HCT116 (cell line): ENCODE measurements around the gene CCL21. TPM values are rescaled to one million over a fixed set of nuclear protein-coding genes. Genes with fewer than 3 reads are reported as not detected.

Source experiments
- ATAC-seq: fragments of 200-7000 bp; cut with Tn5 transposase; 2 replicates; pipeline ENCODE4 v1.9.1; 2020; ENCODE audit warnings: mild to moderate bottlenecking, moderate library complexity
- BruUV-seq: library from RNA; stranded (reverse); fragments of 400-500 nt; replicated peaks from 2 replicates; lab custom pipeline; 2021; lab: Mats Ljungman, UMichigan
- CTCF ChIA-PET: fragments of 300-600 bp; sonication (Branson Sonifier 250); formaldehyde crosslinking; loops from one replicate; lab custom pipeline; 2021; ENCODE audit warnings: antibody characterized with exemption; lab: Charles Lee
- POLR2A ChIA-PET: fragments of 300-600, 350-600 bp; sonication (Branson Sonifier 250); formaldehyde crosslinking; loops from one replicate; lab custom pipeline; 2021; ENCODE audit warnings: antibody characterized with exemption; lab: Charles Lee
- RAD21 ChIA-PET, 2 experiments: fragments of 300-600 bp; sonication (Branson Sonifier 250); formaldehyde crosslinking; loops; one replicate each; lab custom pipeline; 2023; ENCODE audit warnings: low total read pairs in 2 of 2; ENCODE audit not compliant: uncharacterized antibody in 2 of 2, unreplicated experiment in 2 of 2, low non-redundant PET in 1 of 2; lab: Charles Lee
- DNase-seq: peaks from one replicate; pipeline ENCODE4 v3.0.0-alpha.2; 2010; ENCODE audit warnings: low read depth, low spot score
- H2AFZ ChIP-seq: fragments of 200-600 bp; shearing (Covaris generic), sonication (generic); 2 replicates; pipeline ENCODE4 v1.6.1; 2017; ENCODE audit warnings: low read depth, mixed run types, mixed read lengths, antibody characterized with exemption, low read length; ENCODE audit not compliant: poor library complexity, severe bottlenecking
- H3K27ac ChIP-seq: 2 replicates; pipeline ENCODE4 v1.5.1; 2012; ENCODE audit warnings: low read depth, low read length
- H3K27me3 ChIP-seq: fragments of 200-600 bp; sonication (generic); 2 replicates; pipeline ENCODE4 v1.6.1; 2016; ENCODE audit warnings: mixed run types, low read length, mixed read lengths; ENCODE audit not compliant: insufficient read depth
- H3K36me3 ChIP-seq, 2 experiments: fragments of 200-500 bp in 1 of 2; fragments of 200-600 bp in 1 of 2; sonication (Bioruptor generic) in 1 of 2; sonication (generic) in 1 of 2; 2 replicates each; pipeline versions ENCODE4 v1.5.1 to v1.6.1; 2014 to 2016; ENCODE audit warnings: low read length in 2 of 2, inconsistent platforms in 1 of 2, mixed read lengths in 1 of 2, mixed run types in 1 of 2; ENCODE audit not compliant: insufficient read depth in 2 of 2, control insufficient read depth in 1 of 2
- H3K4me1 ChIP-seq, 2 experiments: fragments of 200-600 bp in 1 of 2; sonication (generic) in 1 of 2; 2 replicates each; pipeline versions ENCODE4 v1.5.1 to v1.6.1; 2012 to 2017; ENCODE audit warnings: low read length in 2 of 2, inconsistent platforms in 1 of 2, mild to moderate bottlenecking in 1 of 2, mixed read lengths in 1 of 2, mixed run types in 1 of 2, moderate library complexity in 1 of 2; ENCODE audit not compliant: insufficient read depth in 2 of 2, control insufficient read depth in 1 of 2
- H3K4me2 ChIP-seq: fragments of 200-600 bp; sonication (generic); 2 replicates; pipeline ENCODE4 v1.6.1; 2017; ENCODE audit warnings: mixed run types, low read length, mixed read lengths
- H3K4me3 ChIP-seq, 2 experiments: fragments of 200-600 bp in 1 of 2; sonication (generic) in 1 of 2; replicated peaks in 1 of 2; 2 replicates each; pipeline ENCODE4 v1.5.1; 2011 to 2016; ENCODE audit warnings: low read length in 2 of 2, control low read depth in 1 of 2, low read depth in 1 of 2, mild to moderate bottlenecking in 1 of 2, mixed read lengths in 1 of 2, mixed run types in 1 of 2
- H3K79me2 ChIP-seq: fragments of 200-600 bp; sonication (generic); 2 replicates; pipeline ENCODE4 v1.6.1; 2017; ENCODE audit warnings: mild to moderate bottlenecking, mixed run types, low read length, moderate library complexity, mixed read lengths; ENCODE audit not compliant: insufficient read depth
- H3K9ac ChIP-seq: fragments of 200-600 bp; sonication (generic); 2 replicates; pipeline ENCODE4 v1.6.1; 2016; ENCODE audit warnings: low read length, mixed read lengths
- H3K9me2 ChIP-seq: fragments of 200-600 bp; sonication (generic), shearing (Covaris generic); 2 replicates; pipeline ENCODE4 v1.6.1; 2017; ENCODE audit warnings: mixed run types, mild to moderate bottlenecking, moderate library complexity; ENCODE audit not compliant: insufficient read depth
- H3K9me3 ChIP-seq, 2 experiments: fragments of 200-500 bp in 1 of 2; fragments of 200-600 bp in 1 of 2; sonication (Bioruptor generic) in 1 of 2; sonication (generic) in 1 of 2; 2 replicates each; pipeline ENCODE4 v1.6.1; 2014 to 2017; ENCODE audit warnings: low read length in 2 of 2, mixed read lengths in 2 of 2, inconsistent platforms in 1 of 2, low read depth in 1 of 2, mild to moderate bottlenecking in 1 of 2, mixed run types in 1 of 2, moderate library complexity in 1 of 2; ENCODE audit not compliant: control insufficient read depth in 1 of 2, insufficient read depth in 1 of 2
- H4K20me1 ChIP-seq: fragments of 200-600 bp; sonication (generic), shearing (Covaris generic); 2 replicates; pipeline ENCODE4 v1.6.1; 2017; ENCODE audit warnings: mixed run types, mild to moderate bottlenecking, moderate library complexity; ENCODE audit not compliant: insufficient read depth
- ATF3 ChIP-seq: IDR thresholded peaks from 2 replicates; pipeline ENCODE4 v1.6.1; 2012
- CEBPB ChIP-seq: IDR thresholded peaks from 2 replicates; pipeline ENCODE4 v1.6.1; 2012; ENCODE audit warnings: low read depth
- CTCF ChIP-seq, 3 experiments: fragments of 200-600 bp in 1 of 3; sonication (generic) in 1 of 3; IDR thresholded peaks in 2 of 3; conservative IDR thresholded peaks in 1 of 3; 2 replicates each; pipeline ENCODE4 v1.5.1; 2012 to 2017; ENCODE audit warnings: low read depth in 2 of 3, low read length in 2 of 3, antibody characterized with exemption in 1 of 3, borderline replicate concordance in 1 of 3, control low read depth in 1 of 3, mild to moderate bottlenecking in 1 of 3, mixed read lengths in 1 of 3, mixed run types in 1 of 3, moderate library complexity in 1 of 3; ENCODE audit not compliant: insufficient read depth in 1 of 3
- EGR1 ChIP-seq: IDR thresholded peaks from 2 replicates; pipeline ENCODE4 v1.6.1; 2012; ENCODE audit warnings: low read depth
- ELF1 ChIP-seq: IDR thresholded peaks from 2 replicates; pipeline ENCODE4 v1.6.1; 2012; ENCODE audit warnings: low read depth, borderline replicate concordance
- EZH2 ChIP-seq: fragments of 200-600 bp; sonication (generic); IDR thresholded peaks from 2 replicates; pipeline ENCODE4 v1.6.1; 2017; ENCODE audit warnings: antibody characterized with exemption, mixed run types
- EZH2phosphoT487 ChIP-seq: fragments of 200-600 bp; IDR thresholded peaks from 2 replicates; pipeline ENCODE4 v1.6.1; 2018; ENCODE audit warnings: antibody characterized with exemption, borderline replicate concordance
- FOSL1 ChIP-seq: IDR thresholded peaks from 2 replicates; pipeline ENCODE4 v1.6.1; 2012; ENCODE audit warnings: low read depth
- JUND ChIP-seq: IDR thresholded peaks from 2 replicates; pipeline ENCODE4 v1.6.1; 2012
- MAX ChIP-seq: IDR thresholded peaks from 2 replicates; pipeline ENCODE4 v1.6.1; 2012
- POLR2A ChIP-seq: IDR thresholded peaks from 2 replicates; pipeline ENCODE4 v1.7.0; 2011; ENCODE audit warnings: borderline replicate concordance; ENCODE audit not compliant: insufficient read depth, insufficient read length; ENCODE audit errors: extremely low read depth
- RAD21 ChIP-seq: IDR thresholded peaks from 2 replicates; pipeline ENCODE4 v1.6.1; 2012; ENCODE audit warnings: low read depth, mild to moderate bottlenecking
- REST ChIP-seq: IDR thresholded peaks from 2 replicates; pipeline ENCODE4 v1.6.1; 2012; ENCODE audit warnings: low read depth
- SIN3A ChIP-seq: IDR thresholded peaks from 2 replicates; pipeline ENCODE4 v1.6.1; 2012; ENCODE audit warnings: low read depth
- SP1 ChIP-seq: IDR thresholded peaks from 2 replicates; pipeline ENCODE4 v1.6.1; 2012; ENCODE audit warnings: low read depth
- SRF ChIP-seq: IDR thresholded peaks from 2 replicates; pipeline ENCODE4 v1.6.1; 2012; ENCODE audit warnings: low read depth
- TCF7L2 ChIP-seq: IDR thresholded peaks from 2 replicates; pipeline ENCODE4 v1.7.0; 2011; ENCODE audit warnings: borderline replicate concordance, inconsistent platforms; ENCODE audit not compliant: insufficient read depth, insufficient read length; ENCODE audit errors: extremely low read depth
- ZBTB33 ChIP-seq: IDR thresholded peaks from 2 replicates; pipeline ENCODE4 v1.6.1; 2011; ENCODE audit warnings: mild to moderate bottlenecking, low read length, moderate library complexity; ENCODE audit not compliant: insufficient replicate concordance; ENCODE audit errors: extremely low read depth
- ZFX ChIP-seq: fragments of 450-650 bp; IDR thresholded peaks from 2 replicates; pipeline ENCODE4 v1.6.1; 2017
- intact Hi-C: fragments of 100-400 bp; cut with micrococcal nuclease; formaldehyde crosslinking; loops from 2 replicates; pipeline ENCODE4 v1.10.0; 2022
- total RNA-seq: library from RNA; stranded (reverse); gene quantifications from one replicate; pipeline ENCODE4 v1.2.1, GENCODE V29; 2021; ENCODE audit not compliant: unreplicated experiment

The CCL21 gene
- total RNA-seq, 1 experiment from 2014 or later = 0.74 TPM

GRCh38 chr9:34684145-34684544 lies 25.8 kb downstream of the CCL21 start:
- Histone ChIP-seq H3K79me2 (no peaks in the 10 kb centered on the region), H4K20me1 (no peaks in the 10 kb centered on the region), H3K4me2 (no peak overlapping the region), H3K4me1 (no peaks in the 10 kb centered on the region), H3K9me3 (no peaks in the 10 kb centered on the region), H3K27ac (no peak overlapping the region), H3K36me3 (no peaks in the 10 kb centered on the region), H2AFZ (no peak overlapping the region), H3K9ac (no peak overlapping the region), H3K4me3 (no peak overlapping the region), H3K27me3 (no peaks in the 10 kb centered on the region), H3K9me2 (no peaks in the 10 kb centered on the region)
- no peak for TF ChIP-seq EZH2
- no peak for TF ChIP-seq ELF1
- no peak for TF ChIP-seq CEBPB
- no peak for TF ChIP-seq ZBTB33
- no peak for TF ChIP-seq ATF3
- no peak for TF ChIP-seq JUND
- no peak for TF ChIP-seq MAX
- TF ChIP-seq TCF7L2 = no peak
- no peak for TF ChIP-seq EGR1
- TF ChIP-seq EZH2phosphoT487 = no peak
- TF ChIP-seq REST = no peak
- TF ChIP-seq SRF = no peak
- TF ChIP-seq RAD21 = no peak
- TF ChIP-seq SP1 = no peak
- no peak for TF ChIP-seq POLR2A
- no peak for TF ChIP-seq SIN3A
- TF ChIP-seq FOSL1 = no peak
- no peak for TF ChIP-seq ZFX
- no peak for TF ChIP-seq CTCF (IDR thresholded peaks at IDR 0.05 in 2 of 3, conservative IDR thresholded peaks at IDR 0.05 in 1 of 3; ENCODE audit: borderline replicate concordance in 1 of 3, insufficient read depth in 1 of 3, low read depth in 2 of 3, low read length in 2 of 3)
- RAD21 ChIA-PET = no interaction called here
- ATAC-seq = no peak
- CTCF ChIA-PET = interaction anchor here (1.4 kb wide), 1 partner anchor 15 kb away, joined by 3 read pairs; no protein-coding TSS in a partner anchor
- intact Hi-C loops = no loop called here
- BruUV-seq = no TSS peak
- POLR2A ChIA-PET = no interaction called here
- no peak for DNase-seq
